B cell (primary cell): ENCODE data around the gene PRX. TPM values are rescaled to one million over a fixed set of nuclear protein-coding genes. Genes with fewer than 3 reads are reported as not detected.

Experiments
- ATAC-seq: fragments of 200-7000 bp; cut with Tn5 transposase; one replicate; pipeline ENCODE4 v1.10.0; 2021; ENCODE audit warnings: low read depth, mild to moderate bottlenecking, moderate number of reproducible peaks, moderate library complexity
- CTCF ChIA-PET: fragments of 350-600 bp; sonication (Branson Sonifier 250); formaldehyde crosslinking; loops from one replicate; lab custom pipeline; 2021; ENCODE audit warnings: antibody characterized with exemption, inconsistent platforms; lab: Charles Lee
- POLR2A ChIA-PET: fragments of 350-600 bp; sonication (Branson Sonifier 250); formaldehyde crosslinking; loops from one replicate; lab custom pipeline; 2021; ENCODE audit warnings: antibody characterized with exemption; lab: Charles Lee
- DNase-seq: peaks from one replicate; pipeline ENCODE4 v3.0.0; 2013
- H2AFZ ChIP-seq: 2 replicates; pipeline ENCODE4 v1.6.1; 2012; ENCODE audit warnings: mild to moderate bottlenecking, low read depth, low read length; ENCODE audit not compliant: insufficient read depth, poor library complexity, severe bottlenecking
- H3K27ac ChIP-seq, 2 donors: 1 replicate in 1 of 2; 2 replicates in 1 of 2; pipeline ENCODE4 v1.5.1; 2012 to 2013; ENCODE audit warnings: low read length in 2 of 2, mild to moderate bottlenecking in 2 of 2, moderate library complexity in 1 of 2
- H3K27me3 ChIP-seq, 4 experiments: fragments of 200-600 bp in 1 of 4; sonication (generic) in 1 of 4; replicated peaks in 1 of 4; 1 replicate in 2 of 4; 2 replicates in 2 of 4; pipeline versions ENCODE4 v1.6.1 to v1.7.0; 2013 to 2016; ENCODE audit warnings: low read length in 3 of 4, mild to moderate bottlenecking in 2 of 4, mixed read lengths in 1 of 4, moderate library complexity in 1 of 4; ENCODE audit not compliant: insufficient read depth in 4 of 4, control insufficient read depth in 3 of 4; ENCODE audit errors: control extremely low read depth in 1 of 4
- H3K36me3 ChIP-seq, 2 experiments: replicated peaks in 1 of 2; 1 replicate in 1 of 2; 2 replicates in 1 of 2; pipeline versions ENCODE4 v1.6.1 to v1.7.1; 2013; ENCODE audit warnings: low read length in 1 of 2; ENCODE audit not compliant: insufficient read depth in 2 of 2, control insufficient read depth in 1 of 2; ENCODE audit errors: control extremely low read depth in 1 of 2, extremely low read depth in 1 of 2
- H3K4me1 ChIP-seq, 2 donors: fragments of 200-600 bp in 1 of 2; sonication (generic) in 1 of 2; 1 replicate in 1 of 2; 2 replicates in 1 of 2; pipeline versions ENCODE4 v1.5.1 to v1.6.1; 2013 to 2017; ENCODE audit warnings: low read length in 2 of 2; ENCODE audit not compliant: control insufficient read depth in 2 of 2, insufficient read depth in 2 of 2
- H3K4me2 ChIP-seq: replicated peaks from 2 replicates; pipeline ENCODE3; 2012; ENCODE audit warnings: mild to moderate bottlenecking, low read depth, low read length; ENCODE audit not compliant: poor library complexity, severe bottlenecking
- H3K4me3 ChIP-seq, 5 experiments: fragments of 200-600 bp in 1 of 5; sonication (generic) in 1 of 5; 1 replicate in 3 of 5; 2 replicates in 2 of 5; pipeline versions ENCODE4 v1.5.1 to v1.7.0; 2011 to 2016; ENCODE audit warnings: low read length in 4 of 5, mild to moderate bottlenecking in 4 of 5, low read depth in 2 of 5, control low read depth in 1 of 5, moderate library complexity in 1 of 5; ENCODE audit not compliant: insufficient read depth in 1 of 5; ENCODE audit errors: control extremely low read depth in 1 of 5, extremely low read depth in 1 of 5
- H3K79me2 ChIP-seq: fragments of 200-600 bp; sonication (generic); one replicate; pipeline ENCODE4 v1.6.0; 2016; ENCODE audit warnings: low read length; ENCODE audit not compliant: control insufficient read depth, insufficient read depth
- H3K9ac ChIP-seq: fragments of 200-600 bp; sonication (generic); 2 replicates; pipeline ENCODE4 v1.6.1; 2017; ENCODE audit warnings: mild to moderate bottlenecking, low read length, moderate library complexity
- H3K9me3 ChIP-seq, 3 donors: one replicate each; pipeline versions ENCODE4 v1.6.1 to v1.7.1; 2013; ENCODE audit warnings: low read length in 2 of 3; ENCODE audit not compliant: control insufficient read depth in 2 of 3, insufficient read depth in 1 of 3; ENCODE audit errors: control extremely low read depth in 1 of 3
- H4K20me1 ChIP-seq: 2 replicates; pipeline ENCODE4 v1.6.0; 2012; ENCODE audit warnings: mild to moderate bottlenecking, low read length; ENCODE audit not compliant: insufficient read depth, control insufficient read depth, poor library complexity, severe bottlenecking
- H3K27ac Mint-ChIP-seq: one replicate; pipeline ENCODE4 v1.8.0; 2021; ENCODE audit warnings: mixed read lengths
- H3K27me3 Mint-ChIP-seq: one replicate; pipeline ENCODE4 v1.8.0; 2021; ENCODE audit warnings: mixed read lengths
- H3K4me1 Mint-ChIP-seq: one replicate; pipeline ENCODE4 v1.8.0; 2021; ENCODE audit warnings: mixed read lengths
- H3K4me3 Mint-ChIP-seq: one replicate; pipeline ENCODE4 v1.8.0; 2021; ENCODE audit warnings: mixed read lengths
- H3K9me3 Mint-ChIP-seq: one replicate; pipeline ENCODE4 v1.8.0; 2022; ENCODE audit warnings: mixed read lengths; ENCODE audit not compliant: insufficient read depth
- CTCF ChIP-seq: fragments of 200-600 bp; IDR thresholded peaks from one replicate; pipeline ENCODE4 v1.8.0; 2022; ENCODE audit warnings: antibody characterized with exemption, mild to moderate bottlenecking
- EZH2 ChIP-seq: IDR thresholded peaks from 2 replicates; pipeline ENCODE4 v1.6.1; 2012; ENCODE audit warnings: borderline replicate concordance, low read depth, mild to moderate bottlenecking, moderate library complexity, low read length; ENCODE audit not compliant: insufficient read depth, poor library complexity, severe bottlenecking
- WGBS: methylation state at CpG from one replicate; pipeline ENCODE4 v1.1.5; 2013; ENCODE audit warnings: missing lambda C conversion rate; ENCODE audit not compliant: insufficient coverage; 5-methylcytosine and 5-hydroxymethylcytosine counted together
- intact Hi-C: fragments of 100-400 bp; cut with micrococcal nuclease; formaldehyde crosslinking; loops from one replicate; pipeline ENCODE4 v1.10.0; 2022
- polyA plus RNA-seq: library from polyadenylated mRNA; depleted of rRNA; stranded (reverse); fragments of >200 nt; gene quantifications from 2 replicates; pipeline ENCODE4 v1.2.3, GENCODE V29; 2012
- total RNA-seq, 2 donors: library from RNA; stranded (reverse); fragments of 120-200 nt in 1 of 2; gene quantifications; 1 replicate in 1 of 2; 2 replicates in 1 of 2; pipeline versions ENCODE4 v1.2.3 to v1.2.4, GENCODE V29; 2013 to 2022

The PRX gene
- total and polyA plus RNA-seq, 2 donors (not counting 1 experiment from before 2014, with no cell fraction given), result 1.1 to 2.5 TPM

GRCh38 chr19:40450664-40451063, 37.5 kb upstream of the PRX start:
- TF ChIP-seq CTCF, result no peak
- no peak for TF ChIP-seq EZH2
- H3K4me3 Mint-ChIP-seq, result no peak overlapping the region
- CTCF ChIA-PET, result interaction anchor here (1.1 to 2.4 kb wide), 2 partner anchors 13 to 15 kb away, joined by 4 to 7 read pairs; partner anchors contain the start of gene BLVRB
- POLR2A ChIA-PET, result no interaction called here
- H3K27ac ChIP-seq, result no peak overlapping the region
- no peaks in the 10 kb centered on the region for H3K27me3 ChIP-seq
- H3K9me3 Mint-ChIP-seq, result no peaks in the 10 kb centered on the region
- no peaks in the 10 kb centered on the region for H3K4me1 Mint-ChIP-seq
- 100% methylated on average over 3 of the region's 4 CpGs for WGBS
- H3K27ac Mint-ChIP-seq, result no peak overlapping the region
- no peak overlapping the region for H3K4me2 ChIP-seq
- H3K9me3 ChIP-seq, result no peaks in the 10 kb centered on the region
- ATAC-seq, result no peak
- H3K27me3 Mint-ChIP-seq, result no peaks in the 10 kb centered on the region
- intact Hi-C loops, result no loop called here
- H3K4me3 ChIP-seq, result no peak overlapping the region
- no peaks in the 10 kb centered on the region for H4K20me1 ChIP-seq
- DNase-seq, result no peak
- no peak overlapping the region for H3K9ac ChIP-seq
- no peaks in the 10 kb centered on the region for H3K36me3 ChIP-seq
- H2AFZ ChIP-seq, result no peak overlapping the region
- no peaks in the 10 kb centered on the region for H3K79me2 ChIP-seq
- no peaks in the 10 kb centered on the region for H3K4me1 ChIP-seq

- H3K4me3 Mint-ChIP-seq, result no peak overlapping the region
- no peaks in the 10 kb centered on the region for H3K36me3 ChIP-seq
- peaks cover 3 to 4% of the 10 kb centered on the region in 2 donors for H3K4me1 ChIP-seq
- no peak for DNase-seq
- H3K27me3 Mint-ChIP-seq, result no peaks in the 10 kb centered on the region
- H3K4me3 ChIP-seq, result no peak overlapping the region
- H3K27me3 ChIP-seq, result no peaks in the 10 kb centered on the region
- H3K79me2 ChIP-seq, result no peaks in the 10 kb centered on the region
- CTCF ChIA-PET, result interaction anchor here (0.7 to 2.4 kb wide), 3 partner anchors 14 to 1781 kb away, joined by 4 to 7 read pairs (median 4); partner anchors contain the start of gene BLVRB
- no peak overlapping the region for H3K4me2 ChIP-seq
- no peak overlapping the region for H3K27ac ChIP-seq
- 90% methylated on average over 3 of the region's 4 CpGs for WGBS
- H2AFZ ChIP-seq, result no peak overlapping the region
- POLR2A ChIA-PET, result no interaction called here
- no peak overlapping the region for H3K9ac ChIP-seq
- no peaks in the 10 kb centered on the region for H3K9me3 ChIP-seq
- no peaks in the 10 kb centered on the region for H3K9me3 Mint-ChIP-seq
- H3K4me1 Mint-ChIP-seq, result peaks cover 6% of the 10 kb centered on the region
- TF ChIP-seq EZH2 (no peak), CTCF (no peak)
- H3K27ac Mint-ChIP-seq, result no peak overlapping the region
- intact Hi-C loops, result no loop called here
- no peaks in the 10 kb centered on the region for H4K20me1 ChIP-seq
- ATAC-seq, result no peak
These were observed 36.3 kb upstream of the PRX start for GRCh38 chr19:40449506-40449905.
